Measurements from ENCODE around the gene TOM1L1.

TOM1L1 gene

DNA sequence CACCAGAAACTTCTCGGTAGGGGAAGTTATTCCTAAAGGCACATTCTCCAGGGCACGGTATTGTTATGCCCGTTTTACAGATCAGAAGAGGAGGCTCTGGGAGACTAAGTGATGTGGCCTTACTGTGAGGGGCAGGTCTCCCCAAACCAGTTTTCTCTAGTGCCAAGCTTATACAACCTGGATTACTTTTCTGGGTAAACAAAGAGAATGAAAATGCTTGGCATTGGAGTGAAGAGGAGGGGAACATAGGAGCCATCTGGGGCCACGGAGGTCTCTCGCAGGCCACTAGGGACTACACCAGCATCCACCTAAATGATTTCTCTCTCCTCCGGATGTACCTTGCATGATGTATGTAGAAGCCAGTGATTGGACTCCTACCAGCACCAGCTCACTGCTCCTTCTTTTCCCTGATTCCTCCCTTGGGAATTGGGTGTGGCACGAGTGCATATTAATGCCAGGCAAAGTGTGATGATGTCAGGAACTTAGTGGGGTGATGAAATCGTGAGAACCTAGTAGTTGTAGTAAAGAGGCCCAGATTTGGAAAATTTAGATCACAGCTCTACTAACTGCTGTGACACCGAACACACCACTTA is 674 bp downstream of the TOM1L1 start:
- Histone ChIP-seq H3K79me1 (ENCODE audit: low read depth, low read length) (peaks cover 3% of the 10 kb centered on the region), H3K4ac (ENCODE audit: low read length) (no peak overlapping the region), H3K14ac (ENCODE audit: low read length) (no peak overlapping the region), H3K9me3 (replicated peaks in 1 of 2; ENCODE audit: control insufficient read depth in 2 of 2, insufficient read depth in 1 of 2, low read depth in 1 of 2, low read length in 2 of 2) (no peaks in the 10 kb centered on the region), H3K36me3 (replicated peaks in 1 of 2; ENCODE audit: control insufficient read depth in 2 of 2, insufficient read depth in 2 of 2, low read length in 2 of 2) (peaks cover 0 to 13% of the 10 kb centered on the region in 2 donors), H2AK5ac (ENCODE audit: low read depth, low read length) (peak overlapping the region; percentile 44), H3K23ac (ENCODE audit: low read depth, low read length, poor library complexity) (no peak overlapping the region), H3K9ac (ENCODE audit: low read depth, low read length, poor library complexity) (no peak overlapping the region), H3K4me2 (ENCODE audit: insufficient read depth, low read length, poor library complexity, severe bottlenecking) (peak overlapping the region; percentile 61), H3K4me1 (ENCODE audit: control insufficient read depth in 2 of 2, insufficient read depth in 1 of 2, low read depth in 1 of 2, low read length in 2 of 2) (peaks cover 5 to 7% of the 10 kb centered on the region in 2 donors), H3K4me3 (ENCODE audit: low read length in 2 of 2) (peak overlapping the region; percentile 88 to 89), H2BK12ac (ENCODE audit: low read length) (no peak overlapping the region), H2BK15ac (ENCODE audit: low read length) (no peak overlapping the region), H4K91ac (ENCODE audit: low read depth, low read length, poor library complexity) (no peak overlapping the region), H3K18ac (ENCODE audit: low read length) (peak overlapping the region; percentile 52), H2AFZ (ENCODE audit: low read length) (peak overlapping the region; percentile 96), H2BK5ac (ENCODE audit: low read length) (no peak overlapping the region), H2BK120ac (ENCODE audit: low read depth, low read length) (no peak overlapping the region), H4K8ac (ENCODE audit: low read depth, low read length) (no peak overlapping the region), H3K27me3 (ENCODE audit: control insufficient read depth in 3 of 3, insufficient read depth in 3 of 3, low read depth in 1 of 3, low read length in 3 of 3) (peaks cover 0 to 25% (median 0%) of the 10 kb centered on the region in 3 experiments), H3K27ac (replicated peaks; ENCODE audit: low read length) (no peak overlapping the region)
- WGBS, 2 donors (ENCODE audit: extremely low coverage in 2 of 2, insufficient read length in 2 of 2, insufficient replicate concordance in 1 of 2), result no CpG with 5 or more reads among the region's 9 CpGs
- no peak for DNase-seq (ENCODE audit: low spot score)

DNA sequence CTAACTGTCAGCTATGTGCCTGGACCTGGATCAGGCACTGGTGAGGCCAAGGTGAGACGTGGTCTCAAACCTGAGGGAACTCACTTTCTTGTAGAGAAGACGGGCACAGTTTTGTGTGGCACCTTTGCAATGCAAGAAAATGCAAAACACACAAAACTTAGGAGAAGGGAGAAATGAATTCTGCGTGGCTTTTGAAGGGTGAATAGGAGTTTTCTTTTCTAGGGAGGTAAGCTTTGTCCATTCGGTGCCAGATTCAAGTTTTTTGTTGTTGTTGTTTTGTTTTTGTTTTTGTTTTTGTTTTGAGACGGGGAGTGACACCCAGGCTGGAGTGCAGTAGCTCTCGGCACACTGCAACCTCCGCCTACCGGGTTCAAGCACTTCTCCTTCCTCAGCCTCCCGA is 1.4 kb downstream of the TOM1L1 start:
- no peak overlapping the region for H3K18ac ChIP-seq (ENCODE audit: low read length)
- H3K4ac ChIP-seq (ENCODE audit: low read length), result no peak overlapping the region
- no peaks in the 10 kb centered on the region for H3K9me3 ChIP-seq (replicated peaks in 1 of 2; ENCODE audit: control insufficient read depth in 2 of 2, insufficient read depth in 1 of 2, low read depth in 1 of 2, low read length in 2 of 2)
- no peak overlapping the region for H2AFZ ChIP-seq (ENCODE audit: low read length)
- no peak overlapping the region for H2BK12ac ChIP-seq (ENCODE audit: low read length)
- H3K4me3 ChIP-seq (ENCODE audit: low read length in 2 of 2), result no peak overlapping the region
- H4K8ac ChIP-seq (ENCODE audit: low read depth, low read length), result no peak overlapping the region
- H3K27me3 ChIP-seq (ENCODE audit: control insufficient read depth in 3 of 3, insufficient read depth in 3 of 3, low read depth in 1 of 3, low read length in 3 of 3), result peaks cover 0 to 25% (median 0%) of the 10 kb centered on the region in 3 experiments
- no CpG with 5 or more reads among the region's 9 CpGs for WGBS, 2 donors (ENCODE audit: extremely low coverage in 2 of 2, insufficient read length in 2 of 2, insufficient replicate concordance in 1 of 2)
- H2BK5ac ChIP-seq (ENCODE audit: low read length), result no peak overlapping the region
- H3K4me1 ChIP-seq (ENCODE audit: control insufficient read depth in 2 of 2, insufficient read depth in 1 of 2, low read depth in 1 of 2, low read length in 2 of 2), result peaks cover 5 to 7% of the 10 kb centered on the region in 2 donors
- no peak overlapping the region for H3K4me2 ChIP-seq (ENCODE audit: insufficient read depth, low read length, poor library complexity, severe bottlenecking)
- no peak overlapping the region for H3K27ac ChIP-seq (replicated peaks; ENCODE audit: low read length)
- H4K91ac ChIP-seq (ENCODE audit: low read depth, low read length, poor library complexity), result no peak overlapping the region
- H2AK5ac ChIP-seq (ENCODE audit: low read depth, low read length), result no peak overlapping the region
- DNase-seq (ENCODE audit: low spot score), result no peak
- peaks cover 3 to 20% of the 10 kb centered on the region in 2 donors for H3K36me3 ChIP-seq (replicated peaks in 1 of 2; ENCODE audit: control insufficient read depth in 2 of 2, insufficient read depth in 2 of 2, low read length in 2 of 2)
- no peak overlapping the region for H3K9ac ChIP-seq (ENCODE audit: low read depth, low read length, poor library complexity)
- peaks cover 3% of the 10 kb centered on the region for H3K79me1 ChIP-seq (ENCODE audit: low read depth, low read length)
- H2BK120ac ChIP-seq (ENCODE audit: low read depth, low read length), result no peak overlapping the region
- no peak overlapping the region for H2BK15ac ChIP-seq (ENCODE audit: low read length)
- no peak overlapping the region for H3K23ac ChIP-seq (ENCODE audit: low read depth, low read length, poor library complexity)
- H3K14ac ChIP-seq (ENCODE audit: low read length), result no peak overlapping the region

DNA sequence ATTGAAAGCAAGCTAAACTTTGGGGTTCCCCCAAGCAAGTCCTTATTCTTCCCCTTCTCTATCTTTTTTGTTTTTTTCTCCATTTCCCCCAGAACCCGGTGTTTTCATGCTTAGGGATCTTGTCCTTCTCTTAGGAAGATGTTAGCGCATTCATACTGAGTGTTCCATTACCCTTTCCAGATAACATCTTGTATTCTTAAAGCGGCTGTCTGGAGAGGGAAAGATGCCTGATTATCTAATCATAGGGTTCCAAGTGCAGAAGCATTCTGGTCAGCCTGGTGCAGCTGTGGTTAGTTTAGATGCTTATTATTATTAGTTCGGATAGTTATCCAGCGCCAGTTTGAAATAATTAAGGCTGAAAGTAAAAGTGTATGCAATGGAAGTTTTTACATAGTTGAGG is 2.0 kb downstream of the TOM1L1 start:
- H3K4me3 ChIP-seq (ENCODE audit: low read length in 2 of 2), result no peak overlapping the region
- H4K8ac ChIP-seq (ENCODE audit: low read depth, low read length), result no peak overlapping the region
- H3K79me1 ChIP-seq (ENCODE audit: low read depth, low read length), result peaks cover 3% of the 10 kb centered on the region
- no peaks in the 10 kb centered on the region for H3K9me3 ChIP-seq (replicated peaks in 1 of 2; ENCODE audit: control insufficient read depth in 2 of 2, insufficient read depth in 1 of 2, low read depth in 1 of 2, low read length in 2 of 2)
- H3K4me2 ChIP-seq (ENCODE audit: insufficient read depth, low read length, poor library complexity, severe bottlenecking), result no peak overlapping the region
- no peak overlapping the region for H2AK5ac ChIP-seq (ENCODE audit: low read depth, low read length)
- H4K91ac ChIP-seq (ENCODE audit: low read depth, low read length, poor library complexity), result no peak overlapping the region
- no peak overlapping the region for H3K18ac ChIP-seq (ENCODE audit: low read length)
- H2BK12ac ChIP-seq (ENCODE audit: low read length), result no peak overlapping the region
- H3K27me3 ChIP-seq (ENCODE audit: control insufficient read depth in 3 of 3, insufficient read depth in 3 of 3, low read depth in 1 of 3, low read length in 3 of 3), result peaks cover 0 to 25% (median 0%) of the 10 kb centered on the region in 3 experiments
- no peak for DNase-seq (ENCODE audit: low spot score)
- no peak overlapping the region for H2BK15ac ChIP-seq (ENCODE audit: low read length)
- no peak overlapping the region for H2BK120ac ChIP-seq (ENCODE audit: low read depth, low read length)
- H2BK5ac ChIP-seq (ENCODE audit: low read length), result no peak overlapping the region
- no peak overlapping the region for H3K14ac ChIP-seq (ENCODE audit: low read length)
- H3K9ac ChIP-seq (ENCODE audit: low read depth, low read length, poor library complexity), result no peak overlapping the region
- peaks cover 5 to 7% of the 10 kb centered on the region in 2 donors for H3K4me1 ChIP-seq (ENCODE audit: control insufficient read depth in 2 of 2, insufficient read depth in 1 of 2, low read depth in 1 of 2, low read length in 2 of 2)
- no CpG with 5 or more reads among the region's 5 CpGs for WGBS, 2 donors (ENCODE audit: extremely low coverage in 2 of 2, insufficient read length in 2 of 2, insufficient replicate concordance in 1 of 2)
- H3K36me3 ChIP-seq (replicated peaks in 1 of 2; ENCODE audit: control insufficient read depth in 2 of 2, insufficient read depth in 2 of 2, low read length in 2 of 2), result peaks cover 3 to 26% of the 10 kb centered on the region in 2 donors
- H3K27ac ChIP-seq (replicated peaks; ENCODE audit: low read length), result no peak overlapping the region
- no peak overlapping the region for H3K4ac ChIP-seq (ENCODE audit: low read length)
- no peak overlapping the region for H2AFZ ChIP-seq (ENCODE audit: low read length)
- no peak overlapping the region for H3K23ac ChIP-seq (ENCODE audit: low read depth, low read length, poor library complexity)

- H3K27ac ChIP-seq (replicated peaks; ENCODE audit: low read length), result no peak overlapping the region
- H3K4me1 ChIP-seq (ENCODE audit: control insufficient read depth in 2 of 2, insufficient read depth in 1 of 2, low read depth in 1 of 2, low read length in 2 of 2), result peaks cover 7% of the 10 kb centered on the region in 2 donors
- peaks cover 5 to 32% of the 10 kb centered on the region in 2 donors for H3K36me3 ChIP-seq (replicated peaks in 1 of 2; ENCODE audit: control insufficient read depth in 2 of 2, insufficient read depth in 2 of 2, low read length in 2 of 2)
- H3K4ac ChIP-seq (ENCODE audit: low read length), result no peak overlapping the region
- no peak overlapping the region for H2AK5ac ChIP-seq (ENCODE audit: low read depth, low read length)
- no peak overlapping the region for H2BK5ac ChIP-seq (ENCODE audit: low read length)
- H2BK12ac ChIP-seq (ENCODE audit: low read length), result no peak overlapping the region
- H2BK120ac ChIP-seq (ENCODE audit: low read depth, low read length), result no peak overlapping the region
- no peak overlapping the region for H3K9ac ChIP-seq (ENCODE audit: low read depth, low read length, poor library complexity)
- no peak overlapping the region for H3K4me3 ChIP-seq (ENCODE audit: low read length in 2 of 2)
- H3K9me3 ChIP-seq (replicated peaks in 1 of 2; ENCODE audit: control insufficient read depth in 2 of 2, insufficient read depth in 1 of 2, low read depth in 1 of 2, low read length in 2 of 2), result no peaks in the 10 kb centered on the region
- no peak overlapping the region for H3K4me2 ChIP-seq (ENCODE audit: insufficient read depth, low read length, poor library complexity, severe bottlenecking)
- no peak overlapping the region for H3K23ac ChIP-seq (ENCODE audit: low read depth, low read length, poor library complexity)
- no peak overlapping the region for H2AFZ ChIP-seq (ENCODE audit: low read length)
- no peak for DNase-seq (ENCODE audit: low spot score)
- no peak overlapping the region for H3K18ac ChIP-seq (ENCODE audit: low read length)
- no CpG with 5 or more reads among the region's 1 CpG for WGBS, 2 donors (ENCODE audit: extremely low coverage in 2 of 2, insufficient read length in 2 of 2, insufficient replicate concordance in 1 of 2)
- H3K27me3 ChIP-seq (ENCODE audit: control insufficient read depth in 3 of 3, insufficient read depth in 3 of 3, low read depth in 1 of 3, low read length in 3 of 3), result peaks cover 0 to 22% (median 0%) of the 10 kb centered on the region in 3 experiments
- peaks cover 3% of the 10 kb centered on the region for H3K79me1 ChIP-seq (ENCODE audit: low read depth, low read length)
- no peak overlapping the region for H2BK15ac ChIP-seq (ENCODE audit: low read length)
- no peak overlapping the region for H4K91ac ChIP-seq (ENCODE audit: low read depth, low read length, poor library complexity)
- no peak overlapping the region for H3K14ac ChIP-seq (ENCODE audit: low read length)
- no peak overlapping the region for H4K8ac ChIP-seq (ENCODE audit: low read depth, low read length)
Measured at GRCh38 chr17:54903375-54903774, 2.7 kb downstream of the TOM1L1 start.

Data from neuronal stem cell (in vitro differentiated cells).